Glutamatergic neuron (in vitro differentiated cells): Measurements from ENCODE around the gene ERN1. TPM values are rescaled to one million over a fixed set of nuclear protein-coding genes. Genes with fewer than 3 reads are reported as not detected.
"Not testable (repeated sequence)": the region's sequence is repeated elsewhere in the genome, so short reads cannot be mapped to it uniquely, and the experiment has no call there.

ENCODE experiments used
- DNase-seq: peaks from one replicate; pipeline ENCODE4 v3.0.0; 2022
- H3K27ac Mint-ChIP-seq: one replicate; pipeline ENCODE4 v1.8.0; 2020; ENCODE audit warnings: mild to moderate bottlenecking, mixed read lengths, inconsistent platforms; ENCODE audit not compliant: unreplicated experiment
- H3K27me3 Mint-ChIP-seq: one replicate; pipeline ENCODE4 v1.8.0; 2020; ENCODE audit warnings: mild to moderate bottlenecking, moderate library complexity, mixed read lengths, inconsistent platforms; ENCODE audit not compliant: unreplicated experiment
- H3K36me3 Mint-ChIP-seq: one replicate; pipeline ENCODE4 v1.8.0; 2020; ENCODE audit warnings: mild to moderate bottlenecking, mixed read lengths, inconsistent platforms; ENCODE audit not compliant: unreplicated experiment
- H3K4me1 Mint-ChIP-seq: one replicate; pipeline ENCODE4 v1.8.0; 2020; ENCODE audit warnings: mild to moderate bottlenecking, low read depth, mixed read lengths, inconsistent platforms; ENCODE audit not compliant: unreplicated experiment
- H3K4me3 Mint-ChIP-seq: one replicate; pipeline ENCODE4 v1.8.0; 2020; ENCODE audit warnings: mild to moderate bottlenecking, mixed read lengths, inconsistent platforms; ENCODE audit not compliant: unreplicated experiment
- H3K9me3 Mint-ChIP-seq: one replicate; pipeline ENCODE4 v1.8.0; 2020; ENCODE audit warnings: mild to moderate bottlenecking, moderate library complexity, mixed read lengths, inconsistent platforms; ENCODE audit not compliant: unreplicated experiment
- total RNA-seq: library from RNA; stranded (reverse); fragmentation: NEBNext Ultra II Directional; extraction: Animal tissue kit (Norgen Biotek cat#: 25700); gene quantifications from one replicate; pipeline ENCODE4 v1.2.1, GENCODE V29; 2021; ENCODE audit not compliant: unreplicated experiment
- TF ChIP-seq, protein P1 (sequence below): fragments of 200-600 bp; sonication (generic); IDR thresholded peaks from one replicate; pipeline ENCODE4 v1.5.0; 2021; ENCODE audit not compliant: partially characterized antibody, unreplicated experiment

Gene ERN1
- total RNA-seq, 1 donor from 2014 or later, result 6.9 TPM

GRCh38 chr17:64015447-64015846 lies 114.5 kb downstream of the ERN1 start:
- Mint-ChIP-seq H3K27ac (no peak overlapping the region), H3K9me3 (peaks cover 1% of the 10 kb centered on the region), H3K4me3 (no peak overlapping the region), H3K27me3 (peaks cover 4% of the 10 kb centered on the region), H3K36me3 (peaks cover 5% of the 10 kb centered on the region), H3K4me1 (no peaks in the 10 kb centered on the region)
- TF ChIP-seq, protein P1, sequence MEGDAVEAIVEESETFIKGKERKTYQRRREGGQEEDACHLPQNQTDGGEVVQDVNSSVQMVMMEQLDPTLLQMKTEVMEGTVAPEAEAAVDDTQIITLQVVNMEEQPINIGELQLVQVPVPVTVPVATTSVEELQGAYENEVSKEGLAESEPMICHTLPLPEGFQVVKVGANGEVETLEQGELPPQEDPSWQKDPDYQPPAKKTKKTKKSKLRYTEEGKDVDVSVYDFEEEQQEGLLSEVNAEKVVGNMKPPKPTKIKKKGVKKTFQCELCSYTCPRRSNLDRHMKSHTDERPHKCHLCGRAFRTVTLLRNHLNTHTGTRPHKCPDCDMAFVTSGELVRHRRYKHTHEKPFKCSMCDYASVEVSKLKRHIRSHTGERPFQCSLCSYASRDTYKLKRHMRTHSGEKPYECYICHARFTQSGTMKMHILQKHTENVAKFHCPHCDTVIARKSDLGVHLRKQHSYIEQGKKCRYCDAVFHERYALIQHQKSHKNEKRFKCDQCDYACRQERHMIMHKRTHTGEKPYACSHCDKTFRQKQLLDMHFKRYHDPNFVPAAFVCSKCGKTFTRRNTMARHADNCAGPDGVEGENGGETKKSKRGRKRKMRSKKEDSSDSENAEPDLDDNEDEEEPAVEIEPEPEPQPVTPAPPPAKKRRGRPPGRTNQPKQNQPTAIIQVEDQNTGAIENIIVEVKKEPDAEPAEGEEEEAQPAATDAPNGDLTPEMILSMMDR, result no peak
- DNase-seq, result no peak

DNA sequence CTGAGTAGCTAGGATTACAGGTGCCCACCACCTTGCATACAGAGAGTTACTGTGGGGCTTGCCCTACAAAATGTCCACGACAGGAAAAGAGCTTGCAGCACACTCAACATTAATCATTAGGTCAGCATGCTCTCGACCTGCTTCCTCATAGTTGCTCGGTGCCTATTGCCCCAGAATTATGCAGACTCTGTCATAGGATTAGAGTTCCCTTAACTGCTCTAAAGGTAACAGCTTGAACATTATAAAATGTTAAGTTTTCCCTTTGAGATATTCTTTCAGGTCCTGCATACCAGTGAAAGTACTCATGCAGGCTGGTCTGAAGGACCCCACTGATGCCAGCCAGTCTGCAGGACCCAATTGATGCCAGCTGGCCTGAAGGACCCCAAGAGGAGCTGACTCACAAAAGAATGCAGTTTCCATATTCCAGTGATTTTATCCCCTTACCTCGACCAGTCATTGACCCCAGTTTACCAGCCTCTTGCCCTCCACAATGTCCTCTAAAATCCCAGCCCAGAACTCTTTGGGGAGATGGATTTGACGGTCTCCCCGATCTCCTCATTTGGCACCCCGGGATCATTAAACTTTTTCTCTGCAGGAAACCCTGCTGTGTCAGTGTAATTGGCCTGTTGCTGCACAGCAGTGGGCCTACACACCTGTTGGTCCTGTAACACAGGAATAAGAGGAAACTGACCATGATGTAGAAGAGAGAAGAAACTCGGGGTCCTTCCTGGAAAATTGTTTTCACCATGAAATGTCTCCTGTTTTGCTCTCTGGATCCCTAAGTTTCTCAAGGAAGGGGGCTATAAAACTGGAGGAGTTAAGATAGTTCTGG lies 120.2 kb downstream of the ERN1 start:
- Mint-ChIP-seq H3K4me3 (no peak overlapping the region), H3K36me3 (no peaks in the 10 kb centered on the region), H3K27ac (no peak overlapping the region), H3K9me3 (no peaks in the 10 kb centered on the region), H3K4me1 (no peaks in the 10 kb centered on the region), H3K27me3 (peaks cover 2% of the 10 kb centered on the region)
- TF ChIP-seq, protein P1, result no peak
- DNase-seq, result no peak

- Mint-ChIP-seq H3K4me1 (no peaks in the 10 kb centered on the region), H3K4me3 (no peak overlapping the region), H3K36me3 (no peaks in the 10 kb centered on the region), H3K27ac (no peak overlapping the region), H3K27me3 (peaks cover 2% of the 10 kb centered on the region), H3K9me3 (no peaks in the 10 kb centered on the region)
- no peak for DNase-seq
- TF ChIP-seq, protein P1, result no peak
Observed at GRCh38 chr17:64008830-64009229, 121.1 kb downstream of the ERN1 start.

- H3K4me1 Mint-ChIP-seq, result no peaks in the 10 kb centered on the region
- H3K9me3 Mint-ChIP-seq, result no peaks in the 10 kb centered on the region
- peaks cover 2% of the 10 kb centered on the region for H3K27me3 Mint-ChIP-seq
- no peak overlapping the region for H3K4me3 Mint-ChIP-seq
- H3K27ac Mint-ChIP-seq, result no peak overlapping the region
- TF ChIP-seq, protein P1, result no peak
- no peaks in the 10 kb centered on the region for H3K36me3 Mint-ChIP-seq
- DNase-seq, result no peak
Observed at GRCh38 chr17:64008346-64008745, 121.6 kb downstream of the ERN1 start.

DNA sequence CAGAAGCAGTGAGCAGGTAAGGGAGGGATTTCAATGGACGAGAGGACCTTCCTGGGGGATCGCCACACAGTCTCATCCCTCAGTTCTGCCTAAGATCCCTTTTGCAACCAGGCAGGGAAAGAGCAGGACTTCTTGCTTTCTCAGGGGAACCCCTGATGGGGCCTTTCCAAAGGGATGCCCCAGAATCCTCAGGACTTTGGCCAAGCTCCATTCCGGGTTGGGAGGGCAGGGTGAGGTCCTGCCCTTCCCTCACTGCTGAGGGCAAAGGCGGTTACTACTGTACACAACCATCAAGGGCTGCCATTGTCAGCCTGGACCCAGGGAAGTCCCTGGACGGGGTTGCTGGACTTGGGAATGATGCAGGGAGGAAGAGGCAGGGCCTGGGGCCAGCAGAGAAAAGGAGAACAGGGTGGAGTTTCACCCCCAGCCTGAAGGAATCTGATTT lies 122.1 kb downstream of the ERN1 start:
- no peak for DNase-seq
- no peak overlapping the region for H3K27ac Mint-ChIP-seq

GRCh38 chr17:64007089-64007837 lies 122.7 kb downstream of the ERN1 start:
- not testable (repeated sequence) for H3K4me1 Mint-ChIP-seq, H3K27me3 Mint-ChIP-seq, H3K4me3 Mint-ChIP-seq, H3K36me3 Mint-ChIP-seq, H3K9me3 Mint-ChIP-seq, H3K27ac Mint-ChIP-seq, DNase-seq

More for the DNA sequence above, 122.1 kb downstream of the ERN1 start:
- TF ChIP-seq, protein P1, result no peak
- no peak overlapping the region for H3K4me3 Mint-ChIP-seq
- H3K9me3 Mint-ChIP-seq, result no peaks in the 10 kb centered on the region
- H3K4me1 Mint-ChIP-seq, result no peaks in the 10 kb centered on the region
- peaks cover 2% of the 10 kb centered on the region for H3K27me3 Mint-ChIP-seq
- no peaks in the 10 kb centered on the region for H3K36me3 Mint-ChIP-seq
